Panc1 (cell line): ENCODE data around the gene TBC1D22A. TPM values are rescaled to one million over a fixed set of nuclear protein-coding genes. Genes with fewer than 3 reads are reported as not detected.

Source experiments
- ATAC-seq: fragments of 200-7000 bp; cut with Tn5 transposase; 2 replicates; pipeline ENCODE4 v1.9.1; 2020; ENCODE audit warnings: mild to moderate bottlenecking, moderate library complexity
- BruUV-seq: library from RNA; stranded (reverse); fragments of 400-500 nt; replicated peaks from 2 replicates; lab custom pipeline; 2021; lab: Mats Ljungman, UMichigan
- CTCF ChIA-PET: fragments of 300-600 bp; sonication (Branson Sonifier 250); formaldehyde crosslinking; loops from one replicate; lab custom pipeline; 2022; ENCODE audit warnings: antibody characterized with exemption; lab: Charles Lee
- POLR2A ChIA-PET: fragments of 300-600 bp; sonication (Branson Sonifier 250); formaldehyde crosslinking; loops from one replicate; lab custom pipeline; 2022; ENCODE audit warnings: antibody characterized with exemption; lab: Charles Lee
- DNase-seq: peaks from one replicate; pipeline ENCODE4 v3.0.0-alpha.2; 2010; ENCODE audit warnings: low read depth, low spot score
- H3K27ac ChIP-seq: 2 replicates; pipeline ENCODE4 v1.5.1; 2011; ENCODE audit warnings: mild to moderate bottlenecking, low read length, inconsistent platforms
- H3K27me3 ChIP-seq: fragments of 200-500 bp; sonication (Bioruptor generic); 2 replicates; pipeline ENCODE4 v1.6.0; 2014; ENCODE audit warnings: low read length, inconsistent platforms; ENCODE audit not compliant: control insufficient read depth, insufficient read depth
- H3K36me3 ChIP-seq: fragments of 200-500 bp; sonication (Bioruptor generic); 2 replicates; pipeline ENCODE4 v1.5.1; 2014; ENCODE audit warnings: inconsistent platforms, mild to moderate bottlenecking, low read length, moderate library complexity; ENCODE audit not compliant: control insufficient read depth, insufficient read depth
- H3K4me1 ChIP-seq: 2 replicates; pipeline ENCODE4 v1.5.1; 2011; ENCODE audit warnings: inconsistent platforms, mild to moderate bottlenecking, low read length, moderate library complexity; ENCODE audit not compliant: control insufficient read depth, insufficient read depth
- H3K4me3 ChIP-seq, 2 experiments: 2 replicates each; pipeline ENCODE4 v1.5.1; 2011 to 2012; ENCODE audit warnings: low read depth in 2 of 2, low read length in 2 of 2, mild to moderate bottlenecking in 2 of 2, inconsistent platforms in 1 of 2, moderate library complexity in 1 of 2
- H3K9me3 ChIP-seq: fragments of 200-500 bp; sonication (Bioruptor generic); 2 replicates; pipeline ENCODE4 v1.5.1; 2014; ENCODE audit warnings: low read depth, mild to moderate bottlenecking, inconsistent platforms, low read length, moderate library complexity; ENCODE audit not compliant: control insufficient read depth, insufficient read depth
- CTCF ChIP-seq: fragments of 450-650 bp; IDR thresholded peaks from 2 replicates; pipeline ENCODE4 v1.5.1; 2017; ENCODE audit warnings: mild to moderate bottlenecking
- POLR2AphosphoS5 ChIP-seq: IDR thresholded peaks from 2 replicates; pipeline ENCODE4 v1.6.1; 2012; ENCODE audit warnings: mild to moderate bottlenecking, low read depth, low read length, moderate library complexity
- REST ChIP-seq, 2 experiments: IDR thresholded peaks; 2 replicates each; pipeline ENCODE4 v1.6.1; 2011 to 2012; ENCODE audit warnings: low read depth in 2 of 2, control low read depth in 1 of 2, low read length in 1 of 2, mild to moderate bottlenecking in 1 of 2, moderate library complexity in 1 of 2; ENCODE audit not compliant: insufficient read depth in 1 of 2
- SIN3A ChIP-seq: IDR thresholded peaks from 2 replicates; pipeline ENCODE4 v1.6.1; 2012; ENCODE audit warnings: low read depth, mild to moderate bottlenecking, low read length, moderate library complexity, borderline replicate concordance; ENCODE audit not compliant: insufficient read depth
- TCF7L2 ChIP-seq: IDR thresholded peaks from 2 replicates; pipeline ENCODE4 v1.6.1; 2011; ENCODE audit warnings: mild to moderate bottlenecking, low read depth, low read length, inconsistent platforms
- in situ Hi-C: cut with HindIII; loops from 2 replicates; pipeline ENCODE4 v1.10.0; 2016; ENCODE audit warnings: low sequenced_read_pairs, low pct_unique_long_range_greater_than_20kb
- intact Hi-C: fragments of 100-400 bp; cut with micrococcal nuclease; formaldehyde crosslinking; loops from one replicate; pipeline ENCODE4 v1.10.0; 2022; ENCODE audit not compliant: unreplicated experiment
- total RNA-seq: library from RNA; stranded (reverse); gene quantifications from one replicate; pipeline ENCODE4 v1.2.1, GENCODE V29; 2021; ENCODE audit not compliant: unreplicated experiment

Gene TBC1D22A
- total RNA-seq, 1 experiment from 2014 or later = 28.7 TPM

GRCh38 chr22:46845296-46846149 is 83.1 kb downstream of the TBC1D22A start:
- intact Hi-C loops = no loop called here
- Histone ChIP-seq H3K36me3 (no peaks in the 10 kb centered on the region), H3K27me3 (no peaks in the 10 kb centered on the region), H3K4me1 (no peaks in the 10 kb centered on the region), H3K27ac (no peak overlapping the region), H3K9me3 (no peaks in the 10 kb centered on the region), H3K4me3 (no peak overlapping the region)
- no peak for TF ChIP-seq TCF7L2
- TF ChIP-seq REST (IDR thresholded peaks at IDR 0.05; ENCODE audit: insufficient read depth in 1 of 2, low read depth in 2 of 2, low read length in 1 of 2) = no peak
- no peak for TF ChIP-seq CTCF
- TF ChIP-seq SIN3A = no peak
- TF ChIP-seq POLR2AphosphoS5 = no peak
- ATAC-seq (no peak), DNase-seq (no peak)
- in situ Hi-C loops = no loop called here
- BruUV-seq = no TSS peak
- ChIA-PET POLR2A (no interaction called here), CTCF (interaction anchor here (0.7 kb wide), 1 partner anchor 33 kb away, joined by 3 read pairs; no protein-coding TSS in a partner anchor)

- DNase-seq (no peak), ATAC-seq (no peak)
- ChIA-PET POLR2A (no interaction called here), CTCF (no interaction called here)
- intact Hi-C loops (no loop called here), in situ Hi-C loops (no loop called here)
- Histone ChIP-seq H3K9me3 (no peaks in the 10 kb centered on the region), H3K27ac (no peak overlapping the region), H3K36me3 (no peaks in the 10 kb centered on the region), H3K4me1 (no peaks in the 10 kb centered on the region), H3K4me3 (no peak overlapping the region), H3K27me3 (no peaks in the 10 kb centered on the region)
- BruUV-seq = no TSS peak
- TF ChIP-seq POLR2AphosphoS5 = no peak
- TF ChIP-seq CTCF = no peak
- TF ChIP-seq TCF7L2 = no peak
- TF ChIP-seq SIN3A = no peak
- TF ChIP-seq REST (IDR thresholded peaks at IDR 0.05; ENCODE audit: insufficient read depth in 1 of 2, low read depth in 2 of 2, low read length in 1 of 2) = no peak
These were observed 83.8 kb downstream of the TBC1D22A start for GRCh38 chr22:46846150-46846831.
